Measurements from ENCODE around the gene SPECC1.

GRCh38 chr17:20315311-20315710, 306.2 kb downstream of the SPECC1 start:
- TF ChIP-seq CTCF (IDR thresholded peaks at IDR 0.05) (no peak), EZH2phosphoT487 (IDR thresholded peaks at IDR 0.05) (no peak), EZH2 (IDR thresholded peaks at IDR 0.05) (no peak)
